ENCODE data around the gene GPER1.

The GPER1 gene

DNA sequence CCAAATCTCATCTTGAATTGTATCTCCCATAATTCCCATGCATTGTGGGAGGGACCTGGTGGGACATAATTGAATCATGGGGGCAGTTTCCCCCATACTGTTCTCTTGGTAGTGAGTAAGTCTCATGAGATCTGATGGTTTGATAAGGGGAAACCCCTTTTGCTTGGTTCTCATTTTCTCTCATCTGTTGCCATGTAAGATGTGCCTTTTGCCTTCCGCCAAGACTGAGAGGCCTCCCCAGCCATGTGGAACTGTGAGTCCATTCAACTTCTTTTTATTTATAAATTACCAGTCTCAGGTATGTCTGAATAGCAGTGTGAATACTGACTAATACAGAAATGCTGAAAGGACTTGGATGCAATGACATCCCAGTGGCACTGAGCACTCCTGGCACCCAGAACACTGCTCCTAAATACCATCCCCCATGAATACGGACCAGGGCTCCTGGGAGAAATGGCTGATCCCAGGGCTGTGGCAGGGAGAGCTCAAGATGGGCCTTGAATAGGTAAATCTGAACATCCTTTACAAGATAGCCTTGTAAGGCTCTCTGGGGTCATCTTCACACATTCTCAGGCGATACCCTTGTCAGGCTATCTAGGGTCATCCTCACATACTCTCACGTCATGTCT is 52.7 kb downstream of the GPER1 start:
- no peak for TF ChIP-seq POLR2AphosphoS5 (IDR thresholded peaks at IDR 0.05; ENCODE audit: low read depth, low read length)
- TF ChIP-seq, protein P1, sequence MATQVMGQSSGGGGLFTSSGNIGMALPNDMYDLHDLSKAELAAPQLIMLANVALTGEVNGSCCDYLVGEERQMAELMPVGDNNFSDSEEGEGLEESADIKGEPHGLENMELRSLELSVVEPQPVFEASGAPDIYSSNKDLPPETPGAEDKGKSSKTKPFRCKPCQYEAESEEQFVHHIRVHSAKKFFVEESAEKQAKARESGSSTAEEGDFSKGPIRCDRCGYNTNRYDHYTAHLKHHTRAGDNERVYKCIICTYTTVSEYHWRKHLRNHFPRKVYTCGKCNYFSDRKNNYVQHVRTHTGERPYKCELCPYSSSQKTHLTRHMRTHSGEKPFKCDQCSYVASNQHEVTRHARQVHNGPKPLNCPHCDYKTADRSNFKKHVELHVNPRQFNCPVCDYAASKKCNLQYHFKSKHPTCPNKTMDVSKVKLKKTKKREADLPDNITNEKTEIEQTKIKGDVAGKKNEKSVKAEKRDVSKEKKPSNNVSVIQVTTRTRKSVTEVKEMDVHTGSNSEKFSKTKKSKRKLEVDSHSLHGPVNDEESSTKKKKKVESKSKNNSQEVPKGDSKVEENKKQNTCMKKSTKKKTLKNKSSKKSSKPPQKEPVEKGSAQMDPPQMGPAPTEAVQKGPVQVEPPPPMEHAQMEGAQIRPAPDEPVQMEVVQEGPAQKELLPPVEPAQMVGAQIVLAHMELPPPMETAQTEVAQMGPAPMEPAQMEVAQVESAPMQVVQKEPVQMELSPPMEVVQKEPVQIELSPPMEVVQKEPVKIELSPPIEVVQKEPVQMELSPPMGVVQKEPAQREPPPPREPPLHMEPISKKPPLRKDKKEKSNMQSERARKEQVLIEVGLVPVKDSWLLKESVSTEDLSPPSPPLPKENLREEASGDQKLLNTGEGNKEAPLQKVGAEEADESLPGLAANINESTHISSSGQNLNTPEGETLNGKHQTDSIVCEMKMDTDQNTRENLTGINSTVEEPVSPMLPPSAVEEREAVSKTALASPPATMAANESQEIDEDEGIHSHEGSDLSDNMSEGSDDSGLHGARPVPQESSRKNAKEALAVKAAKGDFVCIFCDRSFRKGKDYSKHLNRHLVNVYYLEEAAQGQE (IDR thresholded peaks at IDR 0.05; ENCODE audit: insufficient read depth in 1 of 2, low read depth in 2 of 2, low read length in 2 of 2), result no peak
- no peak for TF ChIP-seq TAF1 (IDR thresholded peaks at IDR 0.05; ENCODE audit: borderline replicate concordance, insufficient read depth, low read length)
- no peak for TF ChIP-seq SIN3A (IDR thresholded peaks at IDR 0.05; ENCODE audit: borderline replicate concordance, insufficient read depth, low read length)
- no peak for TF ChIP-seq FOXP2 (optimal IDR thresholded peaks at IDR 0.05; ENCODE audit: borderline replicate concordance, extremely low read depth, extremely low read length, insufficient read depth)

DNA sequence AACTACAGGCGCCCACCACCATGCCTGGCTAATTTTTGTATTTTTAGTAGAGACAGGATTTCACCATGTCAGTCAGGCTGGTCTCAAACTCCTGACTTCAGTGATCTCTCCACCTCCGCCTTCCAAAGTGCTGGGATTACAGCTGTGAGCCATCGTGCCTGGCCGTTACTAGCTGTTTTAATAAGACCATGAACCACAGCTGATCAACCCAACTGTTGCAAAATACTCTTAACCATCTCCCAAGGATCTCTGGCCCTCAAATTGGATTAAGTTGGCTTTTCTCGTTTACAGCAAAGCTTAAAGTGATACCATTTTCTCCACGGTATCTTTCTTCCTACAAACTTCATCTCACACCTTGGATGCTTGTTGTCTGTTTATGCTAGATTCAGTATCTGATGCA is 53.7 kb downstream of the GPER1 start:
- TF ChIP-seq SIN3A (IDR thresholded peaks at IDR 0.05; ENCODE audit: borderline replicate concordance, insufficient read depth, low read length) (no peak), POLR2AphosphoS5 (IDR thresholded peaks at IDR 0.05; ENCODE audit: low read depth, low read length) (no peak)

GRCh38 chr7:1142051-1142635 is 54.2 kb downstream of the GPER1 start:
- TF ChIP-seq FOXP2 (optimal IDR thresholded peaks at IDR 0.05; ENCODE audit: borderline replicate concordance, extremely low read depth, extremely low read length, insufficient read depth) (no peak), SIN3A (IDR thresholded peaks at IDR 0.05; ENCODE audit: borderline replicate concordance, insufficient read depth, low read length) (no peak), POLR2AphosphoS5 (IDR thresholded peaks at IDR 0.05; ENCODE audit: low read depth, low read length) (no peak), TAF1 (IDR thresholded peaks at IDR 0.05; ENCODE audit: borderline replicate concordance, insufficient read depth, low read length) (no peak)
- TF ChIP-seq, protein P1 (IDR thresholded peaks at IDR 0.05; ENCODE audit: insufficient read depth in 1 of 2, low read depth in 2 of 2, low read length in 2 of 2), result no peak

Data from PFSK-1 (cell line).